NCI-H2081 (cell line): Measurements from ENCODE around the gene TTLL12.

Source experiments
- DNase-seq, 2 experiments: peaks; one replicate each; lab custom pipeline; 2025; lab: John Stamatoyannopoulos, UW

TTLL12 gene

DNA sequence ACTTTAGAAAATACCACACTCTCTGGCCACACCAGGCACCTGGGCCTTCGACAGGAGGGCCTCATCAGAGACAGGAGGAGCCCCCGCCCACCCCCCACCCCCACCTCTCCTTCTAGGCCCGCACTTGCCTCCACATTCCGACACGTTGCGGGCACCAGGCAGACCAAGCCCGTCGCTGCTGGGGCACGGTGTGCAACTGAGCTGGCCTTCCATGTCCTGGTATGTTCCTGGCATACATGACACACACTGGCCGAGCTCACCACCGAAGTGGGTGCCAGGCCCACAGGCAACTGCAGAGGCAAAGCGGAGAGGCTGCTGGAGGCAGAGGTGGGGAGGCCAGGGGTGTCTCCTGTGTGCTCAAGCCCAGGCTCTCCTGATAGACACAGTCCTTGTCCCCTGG lies 27.0 kb upstream of the TTLL12 start:
- DNase-seq = no peak

- DNase-seq = no peak
Observed at GRCh38 chr22:43213051-43213450, 26.1 kb upstream of the TTLL12 start.

DNA sequence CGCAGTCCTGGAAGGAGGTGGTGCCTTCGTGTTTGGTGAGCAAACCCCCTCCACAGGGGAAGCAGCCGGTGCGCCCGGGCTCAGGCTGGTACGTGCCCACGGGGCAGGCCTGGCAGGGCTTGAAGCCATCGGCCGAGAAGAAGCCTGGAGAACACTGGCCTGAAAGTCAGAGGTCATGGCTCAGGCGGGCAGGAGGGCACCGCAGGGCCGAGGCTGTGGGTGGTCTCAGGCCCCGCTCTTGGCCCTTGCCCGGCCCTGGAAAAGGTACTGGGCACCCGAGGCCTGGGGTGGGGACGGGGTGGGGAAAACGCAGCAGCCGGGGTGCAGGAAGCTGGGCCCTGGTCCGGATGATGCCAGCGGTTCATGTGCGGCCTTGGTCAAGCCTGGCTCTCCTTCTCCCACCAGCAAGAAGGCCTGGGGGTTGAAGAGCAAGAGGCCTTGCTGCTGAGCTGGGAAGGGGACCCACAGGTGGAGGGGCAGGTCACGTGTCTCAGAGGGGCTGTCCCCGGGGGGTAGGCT lies 25.6 kb upstream of the TTLL12 start:
- DNase-seq = no peak

DNA sequence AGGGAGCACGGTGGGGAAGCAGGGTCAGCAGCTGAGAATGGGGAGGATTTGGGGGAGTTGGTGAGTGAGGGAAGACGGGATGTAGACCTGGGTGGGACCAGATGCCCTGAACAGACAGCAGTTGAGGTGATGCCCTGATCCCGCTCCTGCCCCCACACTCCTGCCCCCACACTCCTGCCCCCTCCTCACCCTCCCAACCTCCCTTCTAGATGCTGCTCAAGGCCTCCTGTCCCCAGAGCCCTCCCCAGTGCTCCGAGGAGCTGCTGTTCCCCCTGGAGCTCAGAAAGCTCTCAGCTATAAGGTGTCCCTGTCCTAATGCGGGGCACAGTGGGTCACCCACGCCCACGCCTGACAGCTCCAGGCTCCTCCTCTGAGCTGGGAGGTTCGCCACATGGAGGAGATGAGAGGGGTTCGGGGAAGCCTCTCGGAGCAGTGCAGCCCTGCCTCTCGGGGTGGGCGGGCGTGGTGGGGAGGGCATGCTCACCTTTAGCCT lies 25.1 kb upstream of the TTLL12 start:
- no peak for DNase-seq

DNA sequence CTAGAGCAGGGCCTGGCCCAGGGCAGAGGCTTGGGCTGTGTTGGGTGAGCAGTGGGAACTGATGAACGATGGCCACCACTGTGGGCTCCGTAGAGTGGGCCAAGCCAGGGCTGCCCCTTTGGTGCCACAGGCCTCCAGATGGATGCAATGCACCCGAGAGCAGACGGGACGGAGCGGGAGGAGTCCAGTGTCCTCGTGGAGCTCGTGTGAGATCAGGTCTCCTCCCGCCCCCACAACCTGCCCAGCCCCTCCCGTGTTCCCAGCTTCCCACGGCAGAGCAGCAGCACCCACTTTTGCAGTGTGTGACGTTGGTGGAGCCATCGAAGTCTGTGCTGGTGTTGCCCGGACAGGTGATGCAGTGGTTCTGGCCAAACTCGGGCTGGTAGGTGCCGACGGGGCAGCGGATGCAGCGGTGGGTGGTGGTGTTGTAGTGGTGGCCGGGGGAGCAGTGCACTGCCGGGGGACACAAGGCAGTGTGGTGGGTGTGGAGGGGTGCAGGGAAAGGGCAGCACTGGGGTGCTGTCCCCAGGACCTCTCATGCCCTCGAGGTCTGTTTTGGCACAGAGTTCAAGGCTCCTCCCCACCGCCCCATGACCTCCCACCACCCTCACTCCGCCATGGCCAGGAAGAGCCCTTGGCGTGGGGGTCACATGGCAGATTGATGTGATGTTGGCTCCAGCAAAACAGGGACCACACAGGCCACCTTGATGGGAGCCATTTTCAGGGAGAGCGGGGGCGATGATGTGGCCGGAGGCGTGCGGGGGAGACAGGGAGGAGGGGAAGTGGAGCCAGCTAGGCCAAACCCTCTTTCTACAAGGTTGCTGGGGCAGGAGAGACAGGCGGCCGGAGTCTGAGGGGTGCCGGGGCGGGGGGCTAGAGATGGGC lies 23.9 kb upstream of the TTLL12 start:
- DNase-seq = no peak

- DNase-seq = no peak
Observed at GRCh38 chr22:43209971-43210370, 23.0 kb upstream of the TTLL12 start.

- DNase-seq = no peak
Observed at GRCh38 chr22:43209523-43209890, 22.6 kb upstream of the TTLL12 start.

- DNase-seq = no peak
Observed at GRCh38 chr22:43208703-43209522, 22.0 kb upstream of the TTLL12 start.

- no peak for DNase-seq
Observed at GRCh38 chr22:43207849-43208702, 21.1 kb upstream of the TTLL12 start.

GRCh38 chr22:43207386-43207785 lies 20.5 kb upstream of the TTLL12 start:
- DNase-seq = no peak

GRCh38 chr22:43206509-43207161 lies 19.7 kb upstream of the TTLL12 start:
- DNase-seq = no peak

GRCh38 chr22:43205748-43206508 lies 19.0 kb upstream of the TTLL12 start:
- DNase-seq = no peak

DNA sequence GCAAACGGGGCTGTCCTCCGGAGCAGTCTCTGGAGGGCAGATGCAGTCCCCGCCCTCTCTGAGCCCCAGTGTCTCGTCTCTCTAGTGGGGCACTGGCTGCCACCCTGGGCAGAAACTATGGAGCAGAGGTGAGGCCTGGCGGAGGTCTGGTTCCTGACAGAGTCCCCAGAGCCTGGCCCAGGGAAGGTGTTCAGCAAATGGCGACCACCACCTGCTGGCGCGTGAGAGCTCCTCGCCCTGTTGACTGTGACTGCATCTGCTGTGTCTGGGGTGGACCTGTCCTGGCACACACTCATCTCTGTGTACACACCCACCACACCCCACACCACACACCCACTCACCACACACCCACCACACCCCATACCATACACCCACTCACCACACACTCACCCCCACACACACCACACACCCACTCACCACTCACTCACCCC lies 18.3 kb upstream of the TTLL12 start:
- DNase-seq = no peak

DNA sequence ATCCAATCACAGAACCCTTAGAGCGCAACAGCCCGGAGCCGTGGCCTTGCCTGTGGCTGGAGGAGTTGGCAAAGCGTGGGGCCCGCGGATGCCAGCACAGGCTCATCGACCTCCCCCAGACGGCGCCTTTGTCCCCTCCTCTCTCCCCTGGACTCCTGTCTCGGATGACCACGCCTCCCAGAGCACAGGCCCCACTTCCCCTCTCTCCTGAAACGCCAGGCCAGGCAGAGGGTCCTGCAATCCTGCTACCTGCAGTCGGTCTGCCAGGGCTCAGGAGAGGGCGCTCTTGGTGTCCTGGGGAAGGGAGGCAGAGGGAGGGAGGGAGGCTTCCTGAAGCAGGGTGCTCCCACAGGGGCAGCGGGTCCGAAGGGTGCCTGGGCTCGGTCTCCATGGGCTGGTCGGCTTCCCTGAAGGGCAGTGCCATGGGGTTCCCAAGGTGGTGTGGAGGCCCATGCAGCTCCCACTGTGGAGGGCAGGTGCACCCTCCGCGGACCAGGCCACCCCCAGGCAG lies 16.6 kb upstream of the TTLL12 start:
- DNase-seq = no peak

DNA sequence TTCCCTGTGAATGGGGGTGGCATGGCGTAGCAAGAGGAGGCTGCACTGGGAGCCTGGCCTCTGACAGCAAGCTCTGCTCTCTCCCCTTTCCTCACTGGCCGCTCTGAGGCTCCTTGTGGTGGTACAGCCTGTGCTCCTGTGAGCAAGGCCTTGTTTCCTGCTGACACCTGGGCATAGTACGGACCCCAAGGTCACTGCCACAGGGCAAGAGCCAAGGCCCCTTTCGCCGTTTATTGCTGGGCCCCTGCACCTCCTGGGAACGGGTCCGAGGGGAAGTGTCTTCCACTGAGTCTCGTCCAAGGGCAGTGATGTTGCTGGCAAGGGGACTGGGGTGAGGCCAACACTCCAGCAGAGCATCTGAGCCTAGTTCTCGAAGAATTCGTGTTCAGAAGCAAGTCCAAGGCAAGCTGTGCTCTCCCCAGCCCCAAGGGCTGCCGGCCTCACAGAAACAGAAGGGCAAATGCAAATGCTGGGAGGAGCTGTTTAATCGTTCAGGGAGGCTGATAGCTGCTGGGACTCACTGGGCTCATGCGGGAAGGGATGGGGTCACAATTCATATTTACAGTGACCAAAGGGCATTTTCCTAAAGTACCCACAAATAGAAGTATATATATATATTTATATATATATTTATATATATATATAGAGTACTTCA lies 15.9 kb upstream of the TTLL12 start:
- DNase-seq = no peak

- no peak for DNase-seq
Observed at GRCh38 chr22:43202326-43202725, 15.4 kb upstream of the TTLL12 start.

DNA sequence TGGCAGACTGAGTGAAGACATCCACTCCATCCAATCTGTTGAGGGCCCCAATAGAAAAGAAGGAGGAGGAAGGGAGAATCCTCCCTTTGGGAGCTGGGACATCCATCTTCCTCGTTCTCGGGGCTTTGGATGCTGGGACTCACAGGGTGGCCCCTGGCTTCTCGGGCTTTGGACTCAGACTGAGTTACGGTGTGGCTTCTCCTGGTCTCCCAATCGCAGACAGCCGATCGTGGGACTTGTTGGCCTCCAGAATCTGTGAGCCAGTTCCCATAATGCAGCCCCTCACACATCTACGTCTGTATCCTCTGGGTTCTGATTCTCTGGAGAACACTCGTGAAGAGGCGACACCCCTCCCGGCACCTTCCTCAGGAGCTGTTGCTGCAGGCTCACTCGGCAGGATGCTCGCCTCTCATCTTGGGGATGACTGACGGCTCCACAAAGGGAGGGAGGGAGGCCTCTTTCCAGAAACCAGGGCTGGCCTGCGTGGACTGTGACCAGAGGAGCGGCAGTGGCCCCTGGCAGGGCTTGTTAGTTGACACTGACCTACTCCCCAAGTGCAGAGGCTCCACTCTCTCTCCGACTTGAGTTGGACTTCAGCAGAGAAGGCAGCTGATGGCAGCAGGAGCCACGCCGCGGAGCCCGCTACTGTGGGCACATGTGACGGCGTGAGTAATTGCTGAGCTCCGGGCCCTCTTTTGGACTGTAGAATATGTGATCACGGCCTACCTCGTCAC lies 14.7 kb upstream of the TTLL12 start:
- DNase-seq = no peak

DNA sequence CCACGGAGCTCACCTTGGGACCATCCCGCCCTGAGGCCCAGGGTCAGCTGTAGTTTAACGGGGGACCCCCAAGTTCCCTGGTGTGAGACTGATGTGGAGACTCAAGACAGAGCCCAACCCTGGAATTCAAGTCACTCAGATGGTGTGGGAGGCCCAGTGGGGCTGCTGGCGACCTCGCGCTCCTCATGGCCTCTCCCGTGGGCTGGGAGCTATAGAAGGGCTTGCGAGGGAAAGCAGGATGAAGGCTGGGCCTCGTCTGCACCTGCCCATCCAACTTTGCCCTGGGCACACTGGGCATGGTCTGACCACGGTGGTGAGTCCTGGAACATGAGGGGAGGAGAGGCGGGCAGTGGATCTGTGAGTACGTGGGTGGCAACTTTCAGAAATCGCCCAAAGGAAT lies 13.6 kb upstream of the TTLL12 start:
- no peak for DNase-seq

- DNase-seq = no peak
Observed at GRCh38 chr22:43200031-43200430, 13.1 kb upstream of the TTLL12 start.
